RWPE1 (cell line): Measurements from ENCODE around the gene PIKFYVE.
"Not testable (repeated sequence)": the region's sequence is repeated elsewhere in the genome, so short reads cannot be mapped to it uniquely, and the experiment has no call there.

Experiments used
- CTCF ChIA-PET: fragments of 350-600 bp; sonication (Branson Sonifier 250); formaldehyde crosslinking; extraction: SDS; loops from one replicate; lab custom pipeline; 2021; lab: Yijun Ruan, JAX
- POLR2A ChIA-PET: fragments of 400-600 bp; formaldehyde crosslinking; extraction: SDS; loops from one replicate; lab custom pipeline; 2020; ENCODE audit warnings: antibody characterized with exemption; ENCODE audit not compliant: low non-redundant PET; lab: Yijun Ruan, JAX
- DNase-seq: peaks from one replicate; pipeline ENCODE4 v3.0.0; 2012; ENCODE audit warnings: low spot score
- H3K27ac ChIP-seq: fragments of 450-650 bp; 2 replicates; pipeline ENCODE4 v1.5.1; 2017
- CTCF ChIP-seq: fragments of 450-650 bp; conservative IDR thresholded peaks from 2 replicates; pipeline ENCODE4 v1.5.1; 2017; ENCODE audit warnings: low read depth, mild to moderate bottlenecking

Gene PIKFYVE

GRCh38 chr2:208352644-208353567, 86.9 kb downstream of the PIKFYVE start:
- POLR2A ChIA-PET = no interaction called here
- no peak for DNase-seq
- CTCF ChIA-PET = no interaction called here
- no peak for TF ChIP-seq CTCF
- no peak overlapping the region for H3K27ac ChIP-seq

GRCh38 chr2:208354964-208355381, 88.9 kb downstream of the PIKFYVE start:
- CTCF ChIA-PET = no interaction called here
- no peak overlapping the region for H3K27ac ChIP-seq
- DNase-seq = no peak
- POLR2A ChIA-PET = no interaction called here
- TF ChIP-seq CTCF = no peak

- DNase-seq, H3K27ac ChIP-seq, POLR2A ChIA-PET, CTCF ChIA-PET: not testable (repeated sequence)
These were observed 90.4 kb downstream of the PIKFYVE start for GRCh38 chr2:208356420-208356819.

- ChIA-PET CTCF (no interaction called here), POLR2A (no interaction called here)
- no peak for DNase-seq
- no peak overlapping the region for H3K27ac ChIP-seq
- TF ChIP-seq CTCF = no peak
These were observed 91.0 kb downstream of the PIKFYVE start for GRCh38 chr2:208356846-208357574.

GRCh38 chr2:208358758-208359631, 92.9 kb downstream of the PIKFYVE start:
- ChIA-PET CTCF (no interaction called here), POLR2A (no interaction called here)
- TF ChIP-seq CTCF = no peak
- H3K27ac ChIP-seq = no peak overlapping the region
- DNase-seq = no peak

GRCh38 chr2:208359632-208359986, 93.6 kb downstream of the PIKFYVE start:
- ChIA-PET POLR2A (no interaction called here), CTCF (no interaction called here)
- no peak for DNase-seq
- no peak overlapping the region for H3K27ac ChIP-seq
- TF ChIP-seq CTCF = no peak
